ENCODE measurements around the gene MTCH2.

MTCH2 gene

GRCh38 chr11:47631473-47631872 is 10.9 kb downstream of the MTCH2 start:
- TF ChIP-seq CTCF (conservative IDR thresholded peaks at IDR 0.05), result no peak
- H3K27ac ChIP-seq, result no peak overlapping the region

GRCh38 chr11:47628026-47628425 is 14.3 kb downstream of the MTCH2 start:
- no peak overlapping the region for H3K27ac ChIP-seq
- no peak for TF ChIP-seq CTCF (conservative IDR thresholded peaks at IDR 0.05)

GRCh38 chr11:47626234-47626633 is 16.1 kb downstream of the MTCH2 start:
- no peak overlapping the region for H3K27ac ChIP-seq
- no peak for TF ChIP-seq CTCF (conservative IDR thresholded peaks at IDR 0.05)

GRCh38 chr11:47620836-47621378 is 21.5 kb downstream of the MTCH2 start:
- TF ChIP-seq CTCF (conservative IDR thresholded peaks at IDR 0.05), result no peak

GRCh38 chr11:47617417-47617809 is 24.9 kb downstream of the MTCH2 start:
- no peak overlapping the region for H3K27ac ChIP-seq
- no peak for TF ChIP-seq CTCF (conservative IDR thresholded peaks at IDR 0.05)

More at GRCh38 chr11:47620836-47621378, 21.5 kb downstream of the MTCH2 start:
- no peak overlapping the region for H3K27ac ChIP-seq

GRCh38 chr11:47616726-47617416 is 25.5 kb downstream of the MTCH2 start:
- peak; percentile 50 for TF ChIP-seq CTCF (conservative IDR thresholded peaks at IDR 0.05)
- H3K27ac ChIP-seq, result no peak overlapping the region

GRCh38 chr11:47615249-47615648 is 27.1 kb downstream of the MTCH2 start:
- H3K27ac ChIP-seq, result no peak overlapping the region
- TF ChIP-seq CTCF (conservative IDR thresholded peaks at IDR 0.05), result no peak

Data from VCaP (cell line).